ENCODE data around the gene GDF2.

GDF2 gene

GRCh38 chr10:47370878-47371277, 48.6 kb downstream of the GDF2 start:
- no peak for DNase-seq
- Mint-ChIP-seq H3K4me3 (no peak overlapping the region), H3K27me3 (peaks cover 8% of the 10 kb centered on the region), H3K4me1 (no peaks in the 10 kb centered on the region), H3K9me3 (no peaks in the 10 kb centered on the region), H3K27ac (no peak overlapping the region)
- ATAC-seq, result no peak

GRCh38 chr10:47371629-47372485, 49.6 kb downstream of the GDF2 start:
- no peak overlapping the region for H3K27ac Mint-ChIP-seq
- no peak for ATAC-seq
- H3K4me3 Mint-ChIP-seq, result no peak overlapping the region
- peaks cover 18% of the 10 kb centered on the region for H3K27me3 Mint-ChIP-seq
- DNase-seq, result no peak
- H3K9me3 Mint-ChIP-seq, result no peaks in the 10 kb centered on the region
- H3K4me1 Mint-ChIP-seq, result no peaks in the 10 kb centered on the region

- H3K27ac Mint-ChIP-seq, result no peak overlapping the region
- H3K4me3 Mint-ChIP-seq, result no peak overlapping the region
- peaks cover 6% of the 10 kb centered on the region for H3K4me1 Mint-ChIP-seq
- ATAC-seq (no peak), DNase-seq (no peak)
- H3K27me3 Mint-ChIP-seq, result peaks cover 27% of the 10 kb centered on the region
- H3K9me3 Mint-ChIP-seq, result no peaks in the 10 kb centered on the region
Measured at GRCh38 chr10:47372726-47373125, 50.5 kb downstream of the GDF2 start.

- H3K27ac Mint-ChIP-seq, result no peak overlapping the region
- peaks cover 48% of the 10 kb centered on the region for H3K27me3 Mint-ChIP-seq
- H3K4me3 Mint-ChIP-seq, result no peak overlapping the region
Measured at GRCh38 chr10:47374611-47375536, 52.6 kb downstream of the GDF2 start.

GRCh38 chr10:47376522-47377220, 54.4 kb downstream of the GDF2 start:
- no peak overlapping the region for H3K4me3 Mint-ChIP-seq
- no peaks in the 10 kb centered on the region for H3K9me3 Mint-ChIP-seq
- peaks cover 13% of the 10 kb centered on the region for H3K4me1 Mint-ChIP-seq
- H3K27me3 Mint-ChIP-seq, result peaks cover 66% of the 10 kb centered on the region
- H3K27ac Mint-ChIP-seq, result no peak overlapping the region
- DNase-seq (no peak), ATAC-seq (no peak)

More at GRCh38 chr10:47374611-47375536, 52.6 kb downstream of the GDF2 start:
- no peak for ATAC-seq
- DNase-seq, result no peak
- Mint-ChIP-seq H3K9me3 (no peaks in the 10 kb centered on the region), H3K4me1 (peaks cover 9% of the 10 kb centered on the region)
